Ishikawa (cell line): Measurements from ENCODE around the gene CEP41.

Experiments
- CEBPB ChIP-seq: IDR thresholded peaks from 2 replicates; pipeline ENCODE4 v1.6.1; 2012
- CREB1 ChIP-seq: IDR thresholded peaks from 2 replicates; pipeline ENCODE4 v1.6.1; 2012; ENCODE audit warnings: low read depth
- EGR1 ChIP-seq: IDR thresholded peaks from 2 replicates; pipeline ENCODE4 v1.6.1; 2012
- EP300 ChIP-seq: IDR thresholded peaks from 2 replicates; pipeline ENCODE4 v1.6.1; 2012; ENCODE audit warnings: borderline replicate concordance
- FOXM1 ChIP-seq: IDR thresholded peaks from 2 replicates; pipeline ENCODE4 v1.6.1; 2012; ENCODE audit warnings: low read depth, borderline replicate concordance
- MAX ChIP-seq: IDR thresholded peaks from 2 replicates; pipeline ENCODE4 v1.6.1; 2012
- NFIC ChIP-seq: IDR thresholded peaks from 2 replicates; pipeline ENCODE4 v1.6.1; 2012
- RAD21 ChIP-seq: IDR thresholded peaks from 2 replicates; pipeline ENCODE4 v1.6.1; 2012; ENCODE audit warnings: low read depth
- REST ChIP-seq: IDR thresholded peaks from 2 replicates; pipeline ENCODE4 v1.6.1; 2012; ENCODE audit warnings: low read depth, mild to moderate bottlenecking
- TAF1 ChIP-seq: IDR thresholded peaks from 2 replicates; pipeline ENCODE4 v1.6.1; 2012; ENCODE audit warnings: low read depth, mild to moderate bottlenecking
- TCF12 ChIP-seq: IDR thresholded peaks from 2 replicates; pipeline ENCODE4 v1.6.1; 2012; ENCODE audit warnings: low read depth
- TEAD4 ChIP-seq: IDR thresholded peaks from 2 replicates; pipeline ENCODE4 v1.6.1; 2012
- USF1 ChIP-seq: IDR thresholded peaks from 2 replicates; pipeline ENCODE4 v1.6.1; 2012
- YY1 ChIP-seq: IDR thresholded peaks from 2 replicates; pipeline ENCODE4 v1.6.1; 2012; ENCODE audit warnings: low read depth
- ZBTB7A ChIP-seq: IDR thresholded peaks from 2 replicates; pipeline ENCODE4 v1.6.1; 2012; ENCODE audit warnings: low read depth

CEP41 gene

GRCh38 chr7:130473289-130473688 is 32.5 kb upstream of the CEP41 start:
- TF ChIP-seq YY1 (no peak), EGR1 (no peak), FOXM1 (no peak), USF1 (no peak), TAF1 (no peak), ZBTB7A (no peak), CREB1 (no peak)

- TF ChIP-seq YY1 (no peak), RAD21 (no peak), TCF12 (no peak), FOXM1 (no peak), ZBTB7A (no peak)
Observed at GRCh38 chr7:130471974-130472373, 31.2 kb upstream of the CEP41 start.

GRCh38 chr7:130468612-130469011 is 27.8 kb upstream of the CEP41 start:
- TF ChIP-seq TCF12 (no peak), EGR1 (no peak), USF1 (no peak), ZBTB7A (no peak), YY1 (no peak), FOXM1 (no peak), TEAD4 (no peak), REST (no peak), CREB1 (no peak)

- no peak for TF ChIP-seq TAF1
- no peak for TF ChIP-seq NFIC
- no peak for TF ChIP-seq CEBPB
- no peak for TF ChIP-seq ZBTB7A
- TF ChIP-seq USF1 = no peak
- no peak for TF ChIP-seq REST
- no peak for TF ChIP-seq YY1
- no peak for TF ChIP-seq CREB1
- no peak for TF ChIP-seq FOXM1
- no peak for TF ChIP-seq TCF12
Observed at GRCh38 chr7:130463553-130464434, 23.0 kb upstream of the CEP41 start.

- TF ChIP-seq EP300 (no peak), TEAD4 (no peak), MAX (no peak), TAF1 (no peak), REST (no peak), USF1 (no peak), NFIC (no peak), CEBPB (no peak), TCF12 (no peak)
Observed at GRCh38 chr7:130461272-130461671, 20.5 kb upstream of the CEP41 start.
